ENCODE measurements around the gene EXOC7. TPM values are rescaled to one million over a fixed set of nuclear protein-coding genes. Genes with fewer than 3 reads are reported as not detected.
A peak's percentile ranks its signal among the peaks of the same experiment; 100 is the strongest.

EXOC7 gene, protein sequence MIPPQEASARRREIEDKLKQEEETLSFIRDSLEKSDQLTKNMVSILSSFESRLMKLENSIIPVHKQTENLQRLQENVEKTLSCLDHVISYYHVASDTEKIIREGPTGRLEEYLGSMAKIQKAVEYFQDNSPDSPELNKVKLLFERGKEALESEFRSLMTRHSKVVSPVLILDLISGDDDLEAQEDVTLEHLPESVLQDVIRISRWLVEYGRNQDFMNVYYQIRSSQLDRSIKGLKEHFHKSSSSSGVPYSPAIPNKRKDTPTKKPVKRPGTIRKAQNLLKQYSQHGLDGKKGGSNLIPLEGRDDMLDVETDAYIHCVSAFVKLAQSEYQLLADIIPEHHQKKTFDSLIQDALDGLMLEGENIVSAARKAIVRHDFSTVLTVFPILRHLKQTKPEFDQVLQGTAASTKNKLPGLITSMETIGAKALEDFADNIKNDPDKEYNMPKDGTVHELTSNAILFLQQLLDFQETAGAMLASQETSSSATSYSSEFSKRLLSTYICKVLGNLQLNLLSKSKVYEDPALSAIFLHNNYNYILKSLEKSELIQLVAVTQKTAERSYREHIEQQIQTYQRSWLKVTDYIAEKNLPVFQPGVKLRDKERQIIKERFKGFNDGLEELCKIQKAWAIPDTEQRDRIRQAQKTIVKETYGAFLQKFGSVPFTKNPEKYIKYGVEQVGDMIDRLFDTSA
- 100 to 1,000 TPM; 132 to 137 TPM for total RNA-seq

DNA sequence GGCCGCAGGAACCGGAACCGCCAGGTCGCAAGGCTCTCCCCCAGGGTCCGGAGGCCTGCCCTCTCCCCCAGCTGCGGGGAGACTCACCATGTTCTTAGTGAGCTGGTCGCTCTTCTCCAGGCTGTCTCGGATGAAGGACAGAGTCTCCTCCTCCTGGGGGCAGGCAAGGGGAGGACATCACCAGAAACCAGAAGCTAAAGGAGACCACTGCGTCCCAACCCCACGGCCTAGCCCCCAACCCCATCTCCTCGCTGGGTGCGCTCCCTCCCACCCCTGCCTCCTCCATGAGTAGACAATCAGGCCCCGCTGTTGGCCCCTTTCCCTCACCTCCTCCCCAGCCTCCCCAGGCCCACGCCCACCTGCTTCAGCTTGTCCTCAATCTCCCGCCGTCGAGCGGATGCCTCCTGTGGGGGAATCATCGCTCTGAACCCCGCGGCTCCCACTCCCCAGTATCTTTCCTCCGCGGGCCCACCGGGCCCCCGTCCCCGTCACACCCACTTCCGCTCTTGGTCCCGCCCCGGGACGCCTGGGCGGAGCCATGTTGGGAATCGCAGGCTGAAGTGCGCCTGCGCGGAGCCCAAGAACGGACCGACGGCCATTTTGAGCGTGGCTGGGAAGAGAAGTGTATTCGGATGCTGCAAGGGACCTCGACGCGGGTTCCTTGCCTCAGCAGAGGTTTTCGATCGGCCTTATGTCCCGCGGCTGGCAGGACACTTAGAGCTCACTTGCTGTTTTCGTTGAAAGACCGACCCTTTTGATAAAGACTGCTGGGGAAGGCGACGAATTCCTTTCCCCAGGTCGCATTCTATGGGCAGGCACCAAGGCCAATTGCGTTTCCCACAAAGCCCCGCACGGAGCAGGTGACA, at the start of gene EXOC7:
Gene EXOC7 (minus strand): TSS at position 514 of the 866 bp plus-strand sequence. CDS start 95 bp downstream, at position 419.
- CTCF ChIA-PET = interaction anchor here (0.8 to 4.0 kb wide), 22 partner anchors 8 to 282 kb away, joined by 3 to 21 read pairs (median 4); partner anchors contain the start of genes PRPSAP1 and ZACN
- ATAC-seq = peak; percentile 94
- peaks cover 25% of the 10 kb centered on the region for H3K36me3 Mint-ChIP-seq

DNA sequence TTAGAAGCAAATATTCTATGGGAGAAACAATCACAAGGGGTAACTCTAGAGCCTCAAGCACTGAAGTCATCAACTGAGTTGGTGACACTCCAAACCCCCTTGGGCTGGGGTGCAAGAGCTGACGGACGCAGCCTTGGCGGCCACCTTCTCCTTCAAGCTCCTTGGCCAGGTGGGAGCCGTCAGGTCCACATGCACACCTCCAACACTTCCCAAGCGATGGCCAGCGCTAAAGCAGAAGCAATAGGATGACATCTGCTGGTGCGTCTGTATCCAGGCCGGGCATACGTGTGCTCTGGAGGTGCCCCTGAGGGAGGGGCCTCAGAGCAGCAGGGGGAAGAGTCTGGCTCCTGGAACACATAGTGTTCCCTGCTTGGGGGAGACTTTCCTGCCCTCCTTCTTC, 49.6 kb upstream of the EXOC7 start:
- peaks cover 13% of the 10 kb centered on the region for H3K4me1 Mint-ChIP-seq
- H3K4me3 Mint-ChIP-seq = no peak overlapping the region
- CTCF ChIA-PET = interaction anchor here (1.0 to 3.0 kb wide), 7 partner anchors 18 to 139 kb away, joined by 3 to 13 read pairs (median 4); no protein-coding TSS in a partner anchor
- DNase-seq = no peak
- H3K27me3 Mint-ChIP-seq = no peaks in the 10 kb centered on the region
- no peaks in the 10 kb centered on the region for H3K9me3 Mint-ChIP-seq (ENCODE audit: low read depth)
- H3K36me3 Mint-ChIP-seq = peaks cover 35% of the 10 kb centered on the region
- ATAC-seq = no peak
- H3K27ac Mint-ChIP-seq = no peak overlapping the region

More for the DNA sequence above, at the start of gene EXOC7:
- Mint-ChIP-seq H3K9me3 (ENCODE audit: low read depth) (no peaks in the 10 kb centered on the region), H3K4me3 (peak within 1 kb of the TSS; percentile 98), H3K27ac (peak within 1 kb of the TSS; percentile 97), H3K27me3 (no peaks in the 10 kb centered on the region), H3K4me1 (peaks cover 16% of the 10 kb centered on the region)
- DNase-seq = peak; percentile 94

DNA sequence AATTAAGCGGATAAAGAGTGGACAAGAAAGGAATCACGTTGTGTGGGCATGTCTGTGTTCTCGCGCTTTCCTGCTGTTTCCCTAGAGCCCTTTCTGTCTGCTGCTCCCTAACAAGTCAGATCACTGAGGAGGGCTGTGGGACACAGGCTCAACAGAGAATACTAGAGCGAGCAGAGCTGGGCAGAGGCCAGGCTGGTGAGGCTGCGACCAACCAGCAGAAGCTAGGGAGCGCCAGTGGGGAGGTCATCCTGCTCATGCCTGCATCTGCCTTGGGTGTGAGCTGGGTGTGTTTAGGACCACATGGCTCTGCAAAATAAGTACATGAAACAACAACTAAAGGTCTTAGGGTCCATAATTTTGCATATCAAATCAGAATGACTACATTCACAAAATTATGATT, 49.0 kb upstream of the EXOC7 start:
- no peak for DNase-seq
- no peak overlapping the region for H3K27ac Mint-ChIP-seq
- peaks cover 30% of the 10 kb centered on the region for H3K36me3 Mint-ChIP-seq
- H3K27me3 Mint-ChIP-seq = no peaks in the 10 kb centered on the region
- no peaks in the 10 kb centered on the region for H3K9me3 Mint-ChIP-seq (ENCODE audit: low read depth)
- CTCF ChIA-PET = interaction anchor here (1.3 to 3.0 kb wide), 5 partner anchors 18 to 138 kb away, joined by 3 to 13 read pairs (median 5); no protein-coding TSS in a partner anchor
- H3K4me3 Mint-ChIP-seq = no peak overlapping the region
- ATAC-seq = no peak
- H3K4me1 Mint-ChIP-seq = peaks cover 15% of the 10 kb centered on the region

DNA sequence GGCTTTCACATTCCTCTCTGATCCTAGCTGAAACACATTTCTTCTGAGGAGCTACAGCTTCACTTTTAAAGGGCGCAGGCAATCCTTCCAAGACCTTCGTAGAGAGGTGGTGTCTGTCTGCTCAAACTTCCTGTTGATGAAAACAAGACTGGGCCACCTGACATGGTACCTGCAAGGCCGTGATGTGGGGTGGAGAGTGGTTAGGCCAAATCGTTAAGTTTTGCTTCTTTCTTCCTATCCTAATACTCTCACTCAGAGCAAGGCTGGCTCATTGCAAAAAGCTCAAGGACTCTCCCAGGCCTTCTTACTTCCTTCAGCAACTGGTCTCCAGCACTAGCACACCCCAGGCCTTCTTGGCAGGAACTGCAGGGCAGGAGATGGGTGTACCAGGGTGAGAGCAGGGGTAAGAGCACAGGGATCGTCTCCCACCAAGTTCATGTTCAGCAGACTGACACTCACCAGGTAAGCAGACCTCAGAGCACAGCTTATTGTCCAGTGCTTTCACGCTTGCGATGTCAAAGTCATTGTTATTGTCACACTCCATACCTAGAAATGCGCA, 48.4 kb upstream of the EXOC7 start:
- no peak for ATAC-seq
- CTCF ChIA-PET = interaction anchor here (0.6 to 3.0 kb wide), 4 partner anchors 16 to 193 kb away, joined by 3 to 13 read pairs (median 4); no protein-coding TSS in a partner anchor
- no peak for DNase-seq
- H3K36me3 Mint-ChIP-seq = peaks cover 28% of the 10 kb centered on the region
- H3K9me3 Mint-ChIP-seq (ENCODE audit: low read depth) = no peaks in the 10 kb centered on the region
- H3K27ac Mint-ChIP-seq = peak overlapping the region; percentile 10
- H3K4me3 Mint-ChIP-seq = no peak overlapping the region
- H3K4me1 Mint-ChIP-seq = peaks cover 19% of the 10 kb centered on the region
- no peaks in the 10 kb centered on the region for H3K27me3 Mint-ChIP-seq

DNA sequence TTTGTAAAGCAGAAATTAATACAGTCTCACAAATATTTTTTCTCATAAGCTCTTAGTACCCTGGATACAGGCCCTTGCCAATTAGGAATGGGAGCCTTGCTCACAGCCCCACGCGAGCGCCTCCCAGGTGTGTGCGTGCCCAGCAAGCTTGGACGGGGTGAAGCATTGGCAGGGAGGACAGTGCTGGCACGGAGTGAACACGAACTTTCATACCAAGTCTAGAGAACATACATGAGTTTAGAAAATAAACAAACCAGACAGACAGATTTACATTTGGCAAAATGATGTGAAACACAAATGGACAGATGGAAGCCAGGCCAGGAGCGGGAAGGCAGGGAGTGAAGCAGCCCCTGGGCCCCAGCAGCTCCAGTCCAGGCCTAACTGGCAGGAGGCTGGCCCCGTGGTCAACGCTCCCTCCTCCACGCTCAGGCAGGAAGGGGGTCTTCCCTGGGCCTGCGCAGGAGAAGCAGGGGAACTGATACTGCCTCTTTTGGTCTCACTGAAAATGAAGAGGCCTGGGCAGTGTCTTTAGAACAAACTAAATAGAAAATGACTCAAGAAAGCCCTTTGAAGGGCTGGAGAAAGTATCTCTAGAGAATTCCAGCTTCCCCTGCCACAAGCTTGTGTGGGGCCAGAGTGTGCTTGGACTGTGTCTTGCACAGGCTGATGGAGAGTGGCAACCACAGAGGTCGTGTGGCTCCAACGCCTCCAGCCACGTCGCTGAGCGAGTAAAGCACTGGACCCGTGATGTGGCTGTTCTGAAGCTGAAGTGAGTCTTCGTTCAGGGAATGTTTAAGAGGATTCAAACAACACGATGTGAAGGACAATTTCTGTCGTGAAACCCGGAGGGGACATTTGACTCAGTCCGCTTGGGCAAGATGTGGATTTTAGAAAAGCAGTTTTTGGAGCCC, 47.4 kb upstream of the EXOC7 start:
- H3K4me1 Mint-ChIP-seq = peaks cover 29% of the 10 kb centered on the region
- H3K27ac Mint-ChIP-seq = no peak overlapping the region
- CTCF ChIA-PET = interaction anchor here (1.0 to 3.0 kb wide), 7 partner anchors 9 to 137 kb away, joined by 3 to 13 read pairs (median 4); no protein-coding TSS in a partner anchor
- H3K9me3 Mint-ChIP-seq (ENCODE audit: low read depth) = no peaks in the 10 kb centered on the region
- no peak overlapping the region for H3K4me3 Mint-ChIP-seq
- ATAC-seq (no peak), DNase-seq (no peak)
- H3K27me3 Mint-ChIP-seq = no peaks in the 10 kb centered on the region
- H3K36me3 Mint-ChIP-seq = peaks cover 26% of the 10 kb centered on the region

DNA sequence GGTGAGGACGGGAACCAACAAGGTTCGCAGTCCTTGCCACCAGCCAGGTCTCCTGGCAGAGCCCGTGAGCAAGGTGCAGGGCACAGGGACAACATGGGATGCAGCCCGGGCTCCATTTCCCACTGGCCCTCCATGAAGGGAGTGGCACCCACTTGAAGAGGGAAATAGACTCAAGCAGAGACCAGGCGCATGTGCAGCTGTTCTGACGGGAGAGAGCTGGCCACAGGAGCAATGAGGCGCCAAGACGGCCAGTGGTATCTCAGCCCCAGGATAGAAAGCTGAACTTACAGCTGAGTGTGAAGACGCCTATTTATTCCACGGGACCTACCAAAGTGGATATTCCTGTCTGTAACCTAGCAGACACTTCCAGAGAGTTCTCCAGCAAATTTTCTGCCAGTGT, 45.6 kb upstream of the EXOC7 start:
- Mint-ChIP-seq H3K36me3 (peaks cover 30% of the 10 kb centered on the region), H3K27ac (peak overlapping the region; percentile 45), H3K4me3 (no peak overlapping the region), H3K27me3 (no peaks in the 10 kb centered on the region), H3K9me3 (ENCODE audit: low read depth) (no peaks in the 10 kb centered on the region), H3K4me1 (peaks cover 46% of the 10 kb centered on the region)
- DNase-seq (no peak), ATAC-seq (no peak)
- CTCF ChIA-PET = no interaction called here

DNA sequence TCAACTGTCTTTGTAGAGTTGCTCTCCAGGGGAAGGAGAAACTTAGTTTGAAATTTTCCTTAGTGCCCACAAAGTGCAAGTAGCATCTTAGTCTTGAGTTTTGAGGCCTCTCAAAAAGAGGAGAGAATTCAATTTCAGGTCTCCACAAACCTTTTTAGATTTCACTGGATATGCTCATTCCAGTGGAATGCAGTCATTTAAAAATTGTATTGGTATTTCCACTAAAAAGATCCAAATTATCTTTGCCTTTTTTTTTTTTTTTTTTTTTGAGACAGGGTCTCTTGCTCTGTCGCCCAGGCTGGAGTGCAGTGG, 44.4 kb upstream of the EXOC7 start:
- Mint-ChIP-seq H3K36me3 (peaks cover 29% of the 10 kb centered on the region), H3K9me3 (ENCODE audit: low read depth) (no peaks in the 10 kb centered on the region), H3K4me1 (peaks cover 57% of the 10 kb centered on the region), H3K4me3 (no peak overlapping the region), H3K27me3 (no peaks in the 10 kb centered on the region), H3K27ac (no peak overlapping the region)
- CTCF ChIA-PET = no interaction called here
- no peak for DNase-seq
- no peak for ATAC-seq

DNA sequence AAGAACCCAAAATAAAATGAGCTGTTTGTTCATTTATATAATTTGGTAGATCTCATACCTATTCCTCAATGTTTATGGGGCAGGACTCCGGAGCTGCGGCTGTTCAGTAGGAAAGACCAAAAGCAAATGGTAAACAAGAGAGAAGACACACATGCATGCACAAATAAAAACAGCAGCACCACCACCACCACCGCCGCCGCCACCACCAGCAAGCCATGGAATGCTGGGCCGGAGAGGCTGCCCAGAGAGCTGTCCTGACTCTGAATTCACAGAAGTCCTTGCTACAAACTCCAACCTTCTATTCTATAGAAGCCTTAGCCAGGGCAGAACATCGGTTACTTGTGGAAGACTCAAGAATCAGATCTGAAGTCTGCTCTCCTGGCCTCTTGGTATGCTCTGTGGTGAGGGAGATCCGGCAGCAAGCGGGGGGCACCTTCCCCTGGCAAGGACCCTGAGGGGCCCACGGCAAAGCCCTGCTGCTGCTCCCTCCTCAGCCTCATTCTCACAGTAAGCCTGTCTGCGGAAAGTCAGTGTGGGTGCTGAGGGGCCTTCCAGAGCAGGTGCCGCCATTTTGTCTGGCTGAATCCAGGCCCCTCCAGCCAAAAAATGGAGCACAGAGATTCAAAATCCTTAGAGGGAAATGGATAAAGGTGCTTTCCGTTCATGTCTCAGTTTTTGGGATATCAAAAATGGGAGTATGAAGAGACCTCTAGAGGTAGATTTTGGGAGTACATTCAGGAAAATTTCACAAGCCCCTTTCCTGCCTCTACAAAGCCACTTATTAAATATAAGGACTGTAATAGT, 43.8 kb upstream of the EXOC7 start:
- Mint-ChIP-seq H3K36me3 (peaks cover 27% of the 10 kb centered on the region), H3K9me3 (ENCODE audit: low read depth) (no peaks in the 10 kb centered on the region), H3K4me1 (peaks cover 61% of the 10 kb centered on the region), H3K27me3 (no peaks in the 10 kb centered on the region), H3K27ac (peak overlapping the region; percentile 92), H3K4me3 (no peak overlapping the region)
- ATAC-seq (no peak), DNase-seq (no peak)
- CTCF ChIA-PET = interaction anchor here (0.9 to 2.7 kb wide), 2 partner anchors 24 to 132 kb away, joined by 3 to 12 read pairs; no protein-coding TSS in a partner anchor

DNA sequence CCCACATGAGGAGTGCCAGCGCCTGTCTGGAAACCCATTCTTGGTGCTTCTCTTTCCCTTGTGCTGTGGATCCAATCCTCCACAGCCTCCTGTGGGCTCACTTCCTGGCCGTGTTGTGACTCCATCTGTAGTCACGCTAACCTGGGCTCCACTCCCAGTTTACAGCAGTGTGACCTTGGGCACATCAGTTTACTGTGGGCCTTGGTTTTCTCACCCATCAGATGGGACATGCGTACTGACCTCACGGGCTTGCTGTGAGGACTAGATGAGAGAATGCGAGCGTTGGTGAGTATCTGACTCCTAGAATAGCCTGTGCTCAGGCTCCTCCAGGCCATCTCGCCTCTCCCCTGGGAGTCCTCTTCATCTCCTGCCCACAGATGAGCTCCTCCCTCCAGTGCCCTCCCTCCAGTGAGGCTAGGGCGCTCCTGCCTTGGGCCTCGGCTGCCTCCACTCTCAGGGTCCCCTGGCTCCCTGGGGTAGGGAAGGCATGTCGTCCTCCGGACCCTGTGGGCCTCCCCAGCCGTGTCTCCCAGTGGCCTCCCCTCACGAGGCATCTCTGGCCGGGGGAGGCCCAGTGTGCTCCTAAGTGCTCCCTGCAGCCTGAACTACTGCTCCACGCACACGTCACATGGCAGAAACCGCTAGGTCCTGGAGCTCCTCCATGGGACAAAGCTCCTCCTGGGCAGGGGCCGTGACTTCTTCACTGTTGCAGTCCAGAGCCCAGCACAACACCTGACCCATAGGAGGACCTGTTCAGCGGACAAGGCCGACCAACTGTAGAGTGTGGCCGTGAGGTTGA, 42.7 kb upstream of the EXOC7 start:
- Mint-ChIP-seq H3K9me3 (ENCODE audit: low read depth) (no peaks in the 10 kb centered on the region), H3K4me3 (peak overlapping the region; percentile 45), H3K27ac (peak overlapping the region; percentile 92), H3K27me3 (no peaks in the 10 kb centered on the region), H3K36me3 (peaks cover 16% of the 10 kb centered on the region), H3K4me1 (peaks cover 62% of the 10 kb centered on the region)
- ATAC-seq (peak; percentile 3), DNase-seq (peak; percentile 55)
- CTCF ChIA-PET = interaction anchor here (0.7 to 6.7 kb wide), 13 partner anchors 12 to 252 kb away, joined by 3 to 62 read pairs (median 4); no protein-coding TSS in a partner anchor

DNA sequence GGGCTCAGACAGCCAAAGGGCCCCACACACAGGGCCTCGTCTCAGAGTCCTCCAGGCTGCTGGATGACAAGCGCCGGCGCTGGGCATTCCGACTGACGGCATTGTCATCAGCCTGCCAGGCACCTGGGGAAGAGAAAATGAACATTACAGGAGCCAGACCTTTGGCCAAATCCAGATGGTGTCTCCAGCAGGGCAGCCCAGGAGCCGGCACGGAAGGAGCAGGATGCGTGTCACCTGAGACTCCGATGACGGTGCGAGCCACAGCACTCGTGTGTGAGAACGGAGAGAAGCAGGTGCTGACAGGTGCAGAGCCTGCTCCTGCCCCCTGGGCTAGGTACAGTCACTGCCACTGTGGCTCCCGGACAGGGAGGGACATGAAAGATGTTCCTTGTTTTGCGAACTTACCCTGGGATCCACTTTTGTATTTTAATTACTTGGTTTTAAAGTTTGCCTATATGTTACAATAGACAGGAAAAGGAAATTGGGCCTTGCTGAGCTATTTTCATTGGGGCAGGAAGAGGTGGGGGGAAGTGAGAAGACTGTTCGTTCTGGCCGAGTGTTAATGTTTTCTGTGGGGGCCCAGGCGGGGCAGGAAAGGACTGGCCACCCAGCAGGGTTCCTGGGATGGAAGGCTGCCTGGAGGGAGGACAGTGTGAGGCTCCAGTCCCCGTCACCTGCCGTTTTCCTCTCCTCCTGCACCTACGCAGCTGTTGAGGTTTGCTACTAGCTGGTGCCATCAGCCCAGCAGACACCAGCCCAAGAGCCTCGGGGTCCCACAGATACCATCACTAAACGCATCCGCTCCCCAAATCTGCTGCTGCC, 41.9 kb upstream of the EXOC7 start:
- ATAC-seq = peak; percentile 17
- H3K36me3 Mint-ChIP-seq = peaks cover 12% of the 10 kb centered on the region
- CTCF ChIA-PET = interaction anchor here (0.7 to 6.7 kb wide), 13 partner anchors 11 to 253 kb away, joined by 3 to 62 read pairs (median 4); no protein-coding TSS in a partner anchor
- H3K4me3 Mint-ChIP-seq = peak overlapping the region; percentile 45
- no peaks in the 10 kb centered on the region for H3K9me3 Mint-ChIP-seq (ENCODE audit: low read depth)
- H3K27me3 Mint-ChIP-seq = peaks cover 4% of the 10 kb centered on the region
- DNase-seq = peak; percentile 69
- peaks cover 64% of the 10 kb centered on the region for H3K4me1 Mint-ChIP-seq
- peak overlapping the region; percentile 92 for H3K27ac Mint-ChIP-seq

All from activated CD8-positive, alpha-beta memory T cell treated with anti-CD3 and anti-CD28 coated beads, Interleukin-2, amount 10 ng/mL, durations not matched to agents 7 days and 5 days (primary cell).